BLaER1 treated with 17β-estradiol and CSF1 and Interleukin-3, amounts not matched to agents 10 nM and 100 nM (cell line): ENCODE measurements around the gene MED12.
A peak's percentile ranks its signal among the peaks of the same experiment; 100 is the strongest.

Experiments used
- H3K27ac ChIP-seq, 11 experiments: shearing (Covaris generic); formaldehyde crosslinking; 2 replicates each; pipeline ENCODE4 v1.8.1; 2022
- H3K27me3 ChIP-seq, 11 experiments: shearing (Covaris generic); formaldehyde crosslinking; 2 replicates each; pipeline ENCODE4 v1.8.1; 2022
- H3K36me3 ChIP-seq, 11 experiments: shearing (Covaris generic); formaldehyde crosslinking; 2 replicates each; pipeline ENCODE4 v1.8.1; 2022
- H3K4me1 ChIP-seq, 10 experiments: shearing (Covaris generic); formaldehyde crosslinking; 2 replicates each; pipeline ENCODE4 v1.8.1; 2022
- H3K4me2 ChIP-seq, 11 experiments: shearing (Covaris generic); formaldehyde crosslinking; 2 replicates each; pipeline ENCODE4 v1.8.1; 2022
- H3K4me3 ChIP-seq, 10 experiments: shearing (Covaris generic); formaldehyde crosslinking; 2 replicates each; pipeline ENCODE4 v1.8.1; 2022
- H3K9ac ChIP-seq, 11 experiments: shearing (Covaris generic); formaldehyde crosslinking; 2 replicates each; pipeline ENCODE4 v1.8.1; 2022
- H3K9me3 ChIP-seq, 11 experiments: shearing (Covaris generic); formaldehyde crosslinking; replicated peaks in 1 of 11; 2 replicates each; pipeline ENCODE4 v1.8.1; 2022
- H4K20me1 ChIP-seq, 11 experiments: shearing (Covaris generic); formaldehyde crosslinking; 2 replicates each; pipeline ENCODE4 v1.8.1; 2022
- Cebpa-rat ChIP-seq, 11 experiments: shearing (Covaris generic); IDR thresholded peaks; 2 replicates each; pipeline ENCODE4 v1.8.1; 2022

MED12 gene

GRCh38 chrX:71103110-71103983, 15.0 kb upstream of the MED12 start:
- Histone ChIP-seq H3K4me3 (peak overlapping the region in 8 of 10 experiments; percentile 25 to 57 (median 49); a peak in 15 of 20 replicates), H4K20me1 (peaks cover 0 to 11% (median 0%) of the 10 kb centered on the region in 11 experiments; a peak in 3 of 22 replicates), H3K27me3 (peaks cover 71 to 100% (median 95%) of the 10 kb centered on the region in 11 experiments), H3K27ac (peak overlapping the region; percentile 70 to 88 (median 85); a peak in 21 of 22 replicates), H3K9ac (peak overlapping the region; percentile 52 to 79 (median 72); a peak in 19 of 22 replicates), H3K9me3 (no peaks in the 10 kb centered on the region), H3K4me2 (peak overlapping the region; percentile 43 to 89 (median 81)), H3K4me1 (peaks cover 68 to 90% (median 82%) of the 10 kb centered on the region in 10 experiments), H3K36me3 (no peaks in the 10 kb centered on the region)
- no peak for TF ChIP-seq Cebpa-rat (IDR thresholded peaks at IDR 0.05)

- peaks cover 87 to 100% (median 94%) of the 10 kb centered on the region in 10 experiments for H3K4me1 ChIP-seq
- peaks cover 0 to 4% (median 0%) of the 10 kb centered on the region in 11 experiments; a peak in 1 of 22 replicates for H4K20me1 ChIP-seq
- no peaks in the 10 kb centered on the region for H3K36me3 ChIP-seq
- H3K9me3 ChIP-seq = no peaks in the 10 kb centered on the region
- no peak for TF ChIP-seq Cebpa-rat (IDR thresholded peaks at IDR 0.05)
- no peak overlapping the region for H3K9ac ChIP-seq
- H3K4me3 ChIP-seq = no peak overlapping the region
- H3K4me2 ChIP-seq = peak overlapping the region in 10 of 11 experiments; percentile 37 to 89 (median 80); a peak in 16 of 22 replicates
- H3K27me3 ChIP-seq = peaks cover 74 to 100% (median 96%) of the 10 kb centered on the region in 11 experiments
- H3K27ac ChIP-seq = peak overlapping the region in 6 of 11 experiments; percentile 56 to 88 (median 85); a peak in 12 of 22 replicates
These were observed 12.8 kb upstream of the MED12 start for GRCh38 chrX:71105628-71106027.

- Histone ChIP-seq H4K20me1 (peaks cover 0 to 4% (median 0%) of the 10 kb centered on the region in 11 experiments; a peak in 1 of 22 replicates), H3K27ac (peak within 1 kb of the TSS in 10 of 11 experiments; percentile 35 to 88 (median 85); a peak in 17 of 22 replicates), H3K4me3 (peak within 1 kb of the TSS in 2 of 10 experiments; percentile 51 to 59; a peak in 1 of 20 replicates), H3K9ac (peak within 1 kb of the TSS in 9 of 11 experiments; percentile 3 to 76 (median 63); a peak in 15 of 22 replicates), H3K4me1 (peaks cover 87 to 100% (median 95%) of the 10 kb centered on the region in 10 experiments), H3K9me3 (no peaks in the 10 kb centered on the region), H3K4me2 (peak within 1 kb of the TSS; percentile 49 to 89 (median 79)), H3K27me3 (peaks cover 74 to 100% (median 96%) of the 10 kb centered on the region in 11 experiments), H3K36me3 (no peaks in the 10 kb centered on the region)
- TF ChIP-seq Cebpa-rat (IDR thresholded peaks at IDR 0.05) = no peak
These were observed 12.0 kb upstream of the MED12 start, which contains the start of gene CXorf65 for GRCh38 chrX:71106427-71106826. TSS of gene CXorf65 (minus strand) at chrX:71106740. CDS start at chrX:71106556, 184 bp downstream.

- Histone ChIP-seq H3K4me3 (peak overlapping the region in 2 of 10 experiments; percentile 51 to 59; a peak in 1 of 20 replicates), H4K20me1 (peaks cover 0 to 4% (median 0%) of the 10 kb centered on the region in 11 experiments; a peak in 1 of 22 replicates), H3K36me3 (no peaks in the 10 kb centered on the region), H3K27me3 (peaks cover 74 to 100% (median 96%) of the 10 kb centered on the region in 11 experiments), H3K9ac (peak overlapping the region in 7 of 11 experiments; percentile 61 to 76 (median 68); a peak in 11 of 22 replicates), H3K27ac (peak overlapping the region in 9 of 11 experiments; percentile 62 to 88 (median 85); a peak in 17 of 22 replicates), H3K4me2 (peak overlapping the region; percentile 49 to 89 (median 79)), H3K9me3 (no peaks in the 10 kb centered on the region), H3K4me1 (peaks cover 86 to 100% (median 94%) of the 10 kb centered on the region in 10 experiments)
- TF ChIP-seq Cebpa-rat (IDR thresholded peaks at IDR 0.05) = no peak
These were observed 11.2 kb upstream of the MED12 start for GRCh38 chrX:71107245-71107644.

- Histone ChIP-seq H3K36me3 (no peaks in the 10 kb centered on the region), H3K4me2 (peak overlapping the region; percentile 49 to 84 (median 77)), H3K4me3 (peak overlapping the region in 9 of 10 experiments; percentile 39 to 59 (median 51); a peak in 18 of 20 replicates), H3K9me3 (no peaks in the 10 kb centered on the region), H3K27ac (peak overlapping the region in 10 of 11 experiments; percentile 35 to 88 (median 84); a peak in 19 of 22 replicates), H3K9ac (peak overlapping the region; percentile 21 to 76 (median 62); a peak in 18 of 22 replicates), H4K20me1 (peaks cover 0 to 4% (median 0%) of the 10 kb centered on the region in 11 experiments; a peak in 1 of 22 replicates), H3K4me1 (peaks cover 86 to 100% (median 94%) of the 10 kb centered on the region in 10 experiments), H3K27me3 (peaks cover 74 to 100% (median 96%) of the 10 kb centered on the region in 11 experiments)
- no peak for TF ChIP-seq Cebpa-rat (IDR thresholded peaks at IDR 0.05)
These were observed 10.5 kb upstream of the MED12 start for GRCh38 chrX:71107762-71108360.

GRCh38 chrX:71109051-71109450, 9.3 kb upstream of the MED12 start:
- Histone ChIP-seq H3K9ac (peak overlapping the region in 9 of 11 experiments; percentile 40 to 76 (median 63); a peak in 15 of 22 replicates), H3K27ac (peak overlapping the region in 9 of 11 experiments; percentile 62 to 88 (median 85); a peak in 18 of 22 replicates), H3K4me1 (peaks cover 84 to 95% (median 89%) of the 10 kb centered on the region in 10 experiments), H3K9me3 (no peaks in the 10 kb centered on the region), H3K4me2 (peak overlapping the region; percentile 49 to 84 (median 77)), H3K27me3 (peaks cover 80 to 100% (median 96%) of the 10 kb centered on the region in 11 experiments), H4K20me1 (peaks cover 0 to 4% (median 0%) of the 10 kb centered on the region in 11 experiments; a peak in 1 of 22 replicates), H3K36me3 (no peaks in the 10 kb centered on the region), H3K4me3 (peak overlapping the region in 9 of 10 experiments; percentile 39 to 59 (median 51); a peak in 17 of 20 replicates)
- TF ChIP-seq Cebpa-rat (IDR thresholded peaks at IDR 0.05) = no peak

- Histone ChIP-seq H3K4me2 (peak within 1 kb of the TSS; percentile 49 to 84 (median 77)), H3K36me3 (no peaks in the 10 kb centered on the region), H3K9me3 (no peaks in the 10 kb centered on the region), H3K9ac (peak within 1 kb of the TSS; percentile 61 to 77 (median 70); a peak in 21 of 22 replicates), H3K27me3 (peaks cover 76 to 100% (median 94%) of the 10 kb centered on the region in 11 experiments), H3K27ac (peak within 1 kb of the TSS; percentile 69 to 88 (median 84)), H3K4me1 (peaks cover 63 to 72% (median 69%) of the 10 kb centered on the region in 10 experiments), H4K20me1 (peaks cover 0 to 4% (median 0%) of the 10 kb centered on the region in 11 experiments; a peak in 1 of 22 replicates), H3K4me3 (peak within 1 kb of the TSS; percentile 4 to 68 (median 56))
- no peak for TF ChIP-seq Cebpa-rat (IDR thresholded peaks at IDR 0.05)
These were observed 7.1 kb upstream of the MED12 start, which contains the start of gene IL2RG for GRCh38 chrX:71111141-71111843. TSS of gene IL2RG (minus strand) at chrX:71111577. CDS start at chrX:71111539, 38 bp downstream.
